ENCODE data around the gene PTPRD.

Gene PTPRD

DNA sequence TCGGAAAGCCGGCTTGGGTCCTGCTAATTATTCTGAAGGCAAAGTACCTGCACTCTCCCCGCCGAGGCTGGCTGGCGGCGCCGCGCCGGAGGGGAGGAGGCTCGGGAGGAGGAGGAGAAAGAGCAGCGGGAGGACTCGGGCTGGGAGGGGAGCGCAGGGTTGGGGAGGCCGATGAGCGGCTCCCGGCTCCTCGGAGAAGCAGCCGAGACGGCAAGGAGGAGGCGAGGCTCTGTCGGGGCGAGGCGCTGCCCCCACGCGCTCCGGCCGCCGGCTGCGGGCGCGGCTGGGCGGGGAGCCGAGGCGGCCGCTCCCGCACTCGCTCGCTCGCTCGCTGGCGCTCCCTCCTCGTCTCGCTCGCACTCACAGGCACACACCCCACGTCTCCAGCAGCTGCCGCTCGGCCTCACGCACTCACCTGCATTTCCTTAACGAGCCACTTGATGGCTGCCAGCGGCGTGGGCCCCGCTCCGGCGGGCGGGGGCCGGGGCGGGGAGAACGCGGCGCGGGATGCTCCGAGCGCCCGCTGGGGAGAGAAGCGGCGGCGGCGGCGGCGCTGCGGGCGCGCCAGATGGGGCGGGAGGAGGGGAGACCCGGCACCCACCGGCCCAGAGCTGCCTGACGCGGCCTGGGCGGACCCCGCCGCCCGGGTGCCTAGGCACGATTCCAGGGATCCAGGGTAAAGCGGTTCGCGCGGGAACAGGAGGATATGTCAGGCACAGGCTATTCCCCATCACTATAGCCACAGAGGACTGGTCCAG lies at the start of gene PTPRD:
Gene PTPRD (minus strand): TSS at position 362 of the 758 bp plus-strand sequence.
- no peak for DNase-seq

DNA sequence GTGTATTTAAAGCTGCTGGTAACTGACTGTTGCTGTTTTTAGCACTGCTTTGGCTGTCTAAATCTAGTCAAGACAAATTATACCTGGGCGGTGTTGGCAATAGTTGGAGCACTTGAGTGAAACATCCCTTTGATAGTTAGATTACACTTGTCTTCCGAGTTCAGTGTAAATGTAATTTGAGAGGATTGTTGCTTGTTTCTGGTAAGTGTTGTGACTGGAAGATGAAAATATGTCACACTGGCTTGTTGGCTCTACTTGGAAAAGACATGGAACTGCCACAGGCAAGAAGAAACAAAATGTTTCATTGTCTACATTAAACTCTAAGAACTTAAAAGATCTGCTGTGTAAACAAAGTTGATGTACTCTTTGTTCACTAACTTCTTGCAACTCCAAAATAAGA lies 49.2 kb upstream of the PTPRD start:
- DNase-seq, result no peak

DNA sequence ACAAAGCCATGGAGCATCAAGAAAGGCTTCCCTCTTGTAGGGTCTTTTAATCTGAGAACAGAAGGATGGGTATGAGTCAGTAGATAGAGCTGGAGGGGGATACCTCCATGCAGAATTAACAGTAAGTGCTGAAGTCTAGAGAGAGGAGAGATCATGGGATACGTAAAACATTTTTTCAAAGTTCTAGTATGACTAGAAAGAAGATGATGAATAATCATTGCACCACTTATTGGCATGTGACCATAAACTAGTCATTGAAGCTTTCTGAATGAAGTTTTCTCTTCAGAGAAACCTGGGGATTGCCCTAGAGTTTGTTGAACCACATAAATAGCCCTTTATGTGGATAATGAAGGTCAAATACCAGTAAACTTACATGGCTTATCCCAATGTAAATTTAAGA lies 48.6 kb upstream of the PTPRD start:
- DNase-seq, result no peak

DNA sequence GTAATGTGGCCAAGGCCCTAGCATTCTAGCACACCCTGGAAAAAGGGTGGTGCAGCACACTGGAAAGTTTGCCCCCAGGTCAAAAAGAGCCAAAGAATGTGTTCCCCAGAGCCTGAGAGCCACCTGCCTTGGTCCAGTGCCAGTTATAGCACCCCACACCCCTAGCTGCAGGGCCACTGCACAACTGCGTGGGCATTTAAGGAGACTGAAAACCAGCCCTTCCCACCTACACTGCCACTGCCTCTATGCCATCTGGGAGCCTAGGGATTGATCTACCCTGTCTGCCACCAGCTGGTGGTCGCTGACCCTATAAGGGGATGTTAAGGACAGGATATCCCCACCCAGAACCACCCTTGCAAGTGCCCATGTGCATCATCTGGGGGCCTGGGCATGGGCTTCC lies 38.2 kb upstream of the PTPRD start:
- DNase-seq, result no peak

DNA sequence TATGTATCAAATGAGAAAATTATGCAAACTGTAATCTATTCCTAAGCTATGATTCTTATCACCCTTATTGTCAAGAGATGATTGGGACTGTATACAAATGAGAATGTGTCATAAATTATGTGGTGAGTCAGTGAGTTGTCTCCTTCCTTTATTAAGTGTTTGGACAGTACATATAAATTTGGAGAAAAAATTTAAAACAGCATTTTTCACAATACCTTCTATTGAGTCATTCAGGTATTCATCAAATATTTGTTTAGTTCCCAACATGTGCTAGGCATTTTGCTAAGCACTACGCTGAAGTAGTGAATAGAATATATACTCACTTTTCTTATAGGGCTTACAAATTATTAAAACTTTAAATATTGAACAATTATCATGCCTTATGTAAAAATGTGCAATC lies 36.3 kb upstream of the PTPRD start:
- no peak for DNase-seq

DNA sequence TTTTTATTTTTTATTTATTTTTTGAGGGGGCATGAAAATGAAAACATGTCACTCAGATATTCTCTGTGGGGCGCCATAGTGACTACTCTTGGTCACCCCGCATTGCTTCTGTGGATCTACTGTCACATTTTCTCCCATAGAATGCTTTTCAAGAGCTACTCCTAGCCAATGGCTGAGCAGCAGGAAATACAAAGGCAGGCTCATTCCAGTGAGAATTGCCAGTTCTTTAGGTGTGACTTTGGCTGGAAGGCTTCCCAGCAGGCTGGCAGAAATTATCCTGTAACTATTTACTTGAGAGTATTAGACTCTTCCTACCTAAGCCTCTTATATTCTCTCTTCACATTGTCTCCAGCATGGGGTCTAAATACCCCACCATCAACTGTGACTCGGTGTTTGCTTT lies 21.0 kb upstream of the PTPRD start:
- no peak for DNase-seq

DNA sequence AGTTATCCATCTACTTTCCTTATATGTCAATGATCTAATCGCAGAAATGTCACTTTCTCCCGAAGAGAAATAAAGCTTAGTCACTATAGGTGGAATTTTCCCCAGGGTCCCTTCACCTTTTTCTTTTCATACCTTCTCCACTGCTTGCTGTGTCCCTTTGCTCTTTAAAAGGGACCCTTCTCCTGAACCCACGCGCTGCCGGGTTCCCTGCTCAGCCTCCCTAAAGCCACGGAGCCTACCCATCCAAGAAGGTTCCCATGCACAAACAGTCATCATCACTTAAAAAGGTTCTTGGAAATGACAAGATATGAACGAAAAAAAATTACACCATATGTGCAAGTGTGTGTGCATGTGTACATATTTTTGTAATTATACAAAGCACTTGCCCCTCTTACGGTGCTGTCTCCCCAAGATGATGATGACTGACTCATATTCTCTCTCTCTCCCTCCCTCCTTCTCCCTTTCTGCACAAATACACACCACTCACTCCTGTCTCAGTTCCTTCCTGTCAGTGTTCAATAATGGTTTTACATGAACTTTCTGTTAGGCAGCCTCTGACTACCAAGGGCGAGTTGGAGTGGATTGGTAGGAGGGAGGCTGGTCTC lies 1.5 kb upstream of the PTPRD start:
- no peak for DNase-seq

DNA sequence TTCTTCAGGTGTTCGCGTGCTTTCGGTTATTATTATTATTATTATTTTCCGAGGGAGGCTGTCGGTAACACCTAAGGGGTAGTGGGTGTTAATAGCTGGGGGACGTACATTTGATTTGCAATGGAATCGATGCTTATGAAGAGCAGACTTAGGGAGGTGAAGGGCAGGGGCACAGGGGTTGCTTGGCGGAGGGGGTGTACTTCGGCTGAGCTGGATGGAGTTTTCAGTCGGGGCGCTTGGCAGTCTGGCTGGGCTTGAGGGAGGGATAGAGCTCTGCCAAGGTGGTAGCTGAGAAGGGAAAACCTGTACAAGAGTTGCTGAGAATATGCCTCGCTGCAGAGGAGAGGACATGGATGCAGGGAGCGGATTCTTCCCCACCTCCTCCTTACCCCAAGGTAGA lies 617 bp upstream of the PTPRD start:
- DNase-seq, result no peak

DNA sequence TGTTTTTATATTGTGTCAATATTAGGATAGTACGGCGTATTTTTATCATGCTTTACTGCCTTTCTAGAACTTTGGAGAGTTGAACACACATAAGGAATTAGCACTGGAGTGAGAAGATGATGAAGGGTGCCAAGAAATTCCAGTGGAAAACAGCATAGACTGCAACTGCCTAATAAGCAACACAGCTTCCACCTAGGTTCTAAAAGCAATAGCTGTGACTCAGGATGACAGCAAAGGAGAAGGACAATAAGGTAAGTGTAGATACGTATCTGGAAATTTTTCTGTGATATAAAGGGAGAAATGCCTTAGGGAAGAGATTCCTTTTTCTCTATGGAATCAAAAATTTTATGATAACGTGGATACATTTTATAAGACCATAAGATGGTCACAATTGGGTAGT lies 7.4 kb downstream of the PTPRD start:
- no peak for DNase-seq

DNA sequence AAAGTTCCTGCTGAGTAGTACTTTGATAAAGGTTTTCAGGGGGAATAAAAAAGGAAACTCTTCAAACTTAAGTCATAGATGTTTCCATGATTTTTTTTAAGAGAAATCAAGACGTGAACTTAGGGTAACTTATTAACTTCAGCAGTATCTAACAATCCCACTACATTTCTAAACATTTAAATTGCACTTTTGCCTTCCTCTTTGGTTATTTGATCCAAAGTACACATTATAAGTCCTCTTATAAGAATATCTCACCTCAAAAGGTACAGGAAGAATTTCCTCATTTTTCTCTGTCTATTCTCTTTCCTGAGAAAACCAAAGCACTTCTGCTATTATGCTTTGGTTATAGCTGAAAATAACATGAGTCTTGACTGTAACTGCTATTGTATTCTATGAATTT lies 7.9 kb downstream of the PTPRD start:
- DNase-seq, result no peak

DNA sequence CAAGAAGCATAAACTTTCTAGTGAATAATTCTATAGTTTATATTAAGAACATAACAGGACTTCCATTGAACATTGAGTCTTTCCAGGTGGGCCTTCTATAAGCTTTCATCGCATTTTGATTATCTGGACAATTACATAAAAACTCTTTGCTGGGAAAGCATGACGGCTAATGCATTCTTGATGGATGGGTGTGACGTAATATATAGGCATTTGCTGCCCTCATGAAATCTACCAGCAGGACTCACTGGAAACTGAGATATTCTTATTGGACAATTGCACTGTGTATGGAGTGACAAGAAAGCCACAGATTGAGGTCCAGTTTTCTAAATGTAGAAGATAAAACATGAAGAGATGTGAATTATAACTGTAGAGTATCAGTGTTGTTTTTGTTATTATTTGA lies 15.0 kb downstream of the PTPRD start:
- no peak for DNase-seq

DNA sequence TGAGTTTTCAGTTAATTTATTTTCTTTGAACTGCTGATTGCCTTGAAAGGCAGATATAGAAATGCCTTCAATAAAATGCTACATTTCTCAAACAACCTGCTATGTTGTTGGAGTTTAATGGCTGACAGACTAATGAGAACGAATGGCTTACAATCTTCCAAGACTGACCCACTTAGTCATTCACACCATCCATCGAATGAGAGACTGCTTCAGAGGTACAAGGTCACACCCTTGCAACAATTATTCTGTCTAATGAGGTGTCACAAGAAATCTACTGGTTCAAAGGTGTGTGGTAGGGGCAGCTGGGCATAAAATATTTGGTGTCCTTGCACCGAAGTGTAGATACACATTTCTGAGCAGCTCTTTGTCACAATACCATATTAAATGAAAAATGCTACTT lies 18.3 kb downstream of the PTPRD start:
- no peak for DNase-seq

DNA sequence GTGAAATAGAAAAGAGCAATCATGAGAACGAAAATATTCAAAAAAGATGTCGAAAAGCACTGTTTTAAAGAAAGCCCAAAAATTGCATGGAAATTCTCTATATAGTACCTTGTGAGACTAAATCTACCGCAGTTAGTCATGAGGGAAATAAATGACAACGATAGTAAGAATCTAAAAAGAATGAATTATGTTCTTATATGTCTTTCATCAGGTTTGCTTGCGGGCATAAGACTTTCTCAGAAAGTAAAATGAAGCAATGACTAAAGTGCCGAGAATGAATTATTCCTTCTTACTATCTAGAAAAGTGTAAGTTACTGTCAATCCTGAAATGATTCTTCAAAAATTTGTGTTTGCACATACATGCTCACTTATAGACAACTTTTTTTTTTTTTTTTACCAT lies 26.4 kb downstream of the PTPRD start:
- no peak for DNase-seq

DNA sequence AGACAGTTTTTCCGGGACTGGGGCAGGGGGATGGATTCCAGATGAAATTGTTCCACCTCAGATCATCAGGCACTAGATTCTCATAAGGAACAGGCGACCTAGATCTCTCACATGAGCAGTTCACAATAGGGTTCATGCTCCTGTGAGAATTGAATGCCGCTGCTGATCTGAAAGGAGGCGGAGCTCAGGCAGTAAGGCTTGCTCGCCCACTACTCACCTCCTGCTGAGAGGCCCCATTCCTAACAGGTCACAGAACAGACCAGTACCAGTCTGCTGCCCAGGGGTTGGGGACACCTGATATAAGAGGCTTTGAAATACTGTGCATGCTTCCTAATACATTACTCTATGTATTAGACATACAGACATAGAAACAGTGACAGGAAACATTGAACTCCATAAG lies 41.1 kb downstream of the PTPRD start:
- DNase-seq, result no peak

DNA sequence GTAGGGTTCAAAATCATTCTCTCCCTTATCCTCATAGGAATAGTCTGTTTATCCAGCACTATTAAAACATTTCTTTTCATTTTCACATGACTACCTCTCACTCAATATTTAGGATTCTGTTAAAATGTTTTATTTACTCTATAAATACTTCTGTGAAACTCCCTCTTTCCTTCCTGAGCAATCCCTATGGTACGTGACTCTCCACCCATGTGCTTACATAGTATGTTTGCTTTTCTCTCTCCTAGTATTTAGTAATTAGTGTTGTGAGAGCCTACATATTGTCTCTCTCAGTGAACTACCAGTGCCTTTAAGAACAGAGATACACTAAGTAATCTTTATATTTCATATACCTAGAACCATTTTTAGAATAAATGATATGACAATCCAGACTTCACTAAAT lies 46.0 kb downstream of the PTPRD start:
- DNase-seq, result no peak

DNA sequence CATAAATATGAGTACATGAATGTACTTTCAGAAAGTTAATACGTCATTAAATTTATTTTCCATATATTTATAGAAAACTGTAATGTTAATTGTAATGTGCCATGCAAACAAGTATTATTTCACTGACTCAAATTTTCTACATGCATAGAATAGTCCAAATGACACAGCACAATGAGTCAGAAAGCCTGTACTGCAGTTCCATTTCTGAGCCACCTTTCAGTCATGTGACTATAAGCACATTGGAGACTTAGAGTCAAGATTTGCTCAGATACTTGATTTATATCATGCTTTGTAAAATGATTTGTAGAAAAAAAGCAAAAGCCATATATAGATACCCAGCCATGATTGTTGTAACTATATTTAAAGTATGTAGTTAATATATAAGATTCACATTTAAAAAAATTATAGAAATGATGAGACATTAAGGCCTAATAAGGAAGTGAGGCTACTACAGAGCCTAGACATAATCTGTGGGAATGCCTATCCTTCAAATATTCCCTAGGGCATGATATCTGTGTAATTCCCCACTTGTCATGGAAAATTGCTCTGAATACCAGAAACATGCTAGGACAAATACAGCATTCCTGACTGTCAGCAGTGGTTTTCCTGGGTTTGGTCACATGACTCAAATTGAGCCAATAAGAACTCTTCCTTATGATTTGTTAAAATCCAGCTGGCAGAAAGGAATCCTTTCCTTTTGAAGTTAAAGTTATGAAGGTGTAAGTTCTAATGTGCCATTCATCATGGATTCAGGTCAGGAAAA lies 50.0 kb downstream of the PTPRD start:
- no peak for DNase-seq

DNA sequence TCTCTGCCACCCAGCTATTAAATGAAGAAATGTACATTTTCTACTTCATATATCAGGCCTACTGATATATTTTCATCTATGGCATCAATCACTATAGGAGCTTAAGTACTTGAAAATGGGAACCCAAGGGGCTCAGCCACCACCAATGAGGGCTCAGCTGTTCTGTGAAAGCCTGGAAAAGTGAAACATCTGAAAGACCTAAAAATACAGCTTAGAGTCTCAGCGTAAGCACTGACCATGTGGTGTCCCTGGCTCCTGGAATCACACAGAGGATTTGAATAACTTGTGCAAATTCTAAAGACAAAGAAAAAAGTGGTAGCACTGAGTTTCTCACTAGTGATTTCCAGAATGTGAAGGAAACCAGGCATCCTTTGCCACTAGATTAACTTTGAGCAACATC lies 64.5 kb downstream of the PTPRD start:
- no peak for DNase-seq

DNA sequence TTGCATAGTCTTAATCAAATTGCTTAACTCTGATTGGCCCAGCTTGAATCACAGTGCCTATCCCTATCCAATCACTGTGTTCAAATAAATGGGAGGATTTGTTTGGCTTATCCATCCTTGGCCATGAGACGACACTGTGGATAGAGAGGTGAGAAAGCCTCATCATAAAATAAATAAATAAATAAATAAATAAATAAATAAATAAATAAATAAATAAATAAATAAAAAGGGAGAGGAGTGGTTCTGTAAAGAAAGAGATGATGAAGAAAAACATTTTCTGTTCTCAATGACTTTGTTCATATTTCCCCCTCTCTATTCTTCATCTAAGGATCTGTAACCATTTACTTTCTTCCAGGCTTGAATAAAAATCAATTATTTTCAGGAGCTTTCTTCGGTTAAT lies 74.7 kb downstream of the PTPRD start:
- no peak for DNase-seq

DNA sequence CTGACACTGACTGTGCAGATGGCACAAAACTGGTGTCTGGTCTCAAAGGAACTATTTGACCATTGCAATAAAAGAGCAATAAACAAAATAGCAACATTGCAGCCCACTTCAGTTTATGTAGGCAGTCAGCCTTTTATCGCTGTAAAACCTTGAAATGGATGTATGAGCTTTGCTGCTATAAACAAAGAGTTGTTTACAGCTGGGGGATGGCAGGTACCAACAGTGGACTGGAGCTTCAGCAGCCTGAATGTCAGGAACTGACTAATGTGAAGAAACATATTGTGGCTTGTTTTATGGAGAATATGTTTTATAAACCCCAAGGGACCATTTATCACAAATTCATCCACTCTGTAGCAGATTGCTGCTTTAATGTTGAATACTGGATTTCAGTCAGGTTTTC lies 78.0 kb downstream of the PTPRD start:
- no peak for DNase-seq

DNA sequence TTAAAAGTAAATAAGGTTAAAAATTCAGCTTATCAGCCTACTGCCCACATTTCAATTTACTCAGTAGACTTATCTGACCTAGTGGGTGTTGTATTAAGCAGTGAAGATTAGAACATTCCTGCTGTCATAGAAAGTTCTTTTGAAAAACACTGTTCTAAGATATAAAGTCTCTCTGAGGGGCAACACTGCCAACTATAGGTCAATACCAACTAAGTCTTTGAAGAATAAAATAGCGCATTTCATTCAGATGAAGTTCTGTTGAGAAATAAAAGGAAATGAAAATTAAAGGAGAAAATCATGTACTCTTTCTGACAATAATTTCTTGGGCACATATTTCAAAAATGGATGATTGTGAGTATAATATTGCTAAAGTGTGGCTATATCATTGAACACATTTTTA lies 86.8 kb downstream of the PTPRD start:
- DNase-seq, result no peak

DNA sequence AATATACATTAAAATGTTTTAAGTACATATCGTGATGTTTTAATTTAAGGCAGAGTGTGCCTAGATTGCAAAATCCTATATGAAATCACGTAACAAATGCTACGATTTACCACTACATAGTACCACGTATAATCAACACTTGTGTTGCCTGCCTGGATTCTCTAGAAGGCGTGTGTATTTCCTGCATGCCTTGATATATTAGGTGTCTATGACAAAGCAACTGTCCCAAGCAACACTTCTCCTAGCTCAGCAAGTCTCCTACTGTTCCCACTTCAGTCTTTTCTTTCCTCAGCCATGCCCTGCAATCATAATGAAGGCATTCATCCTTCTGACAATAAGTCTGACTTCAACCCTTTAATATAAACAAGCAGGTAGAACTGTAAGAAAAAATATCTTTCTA lies 89.6 kb downstream of the PTPRD start:
- DNase-seq, result no peak

DNA sequence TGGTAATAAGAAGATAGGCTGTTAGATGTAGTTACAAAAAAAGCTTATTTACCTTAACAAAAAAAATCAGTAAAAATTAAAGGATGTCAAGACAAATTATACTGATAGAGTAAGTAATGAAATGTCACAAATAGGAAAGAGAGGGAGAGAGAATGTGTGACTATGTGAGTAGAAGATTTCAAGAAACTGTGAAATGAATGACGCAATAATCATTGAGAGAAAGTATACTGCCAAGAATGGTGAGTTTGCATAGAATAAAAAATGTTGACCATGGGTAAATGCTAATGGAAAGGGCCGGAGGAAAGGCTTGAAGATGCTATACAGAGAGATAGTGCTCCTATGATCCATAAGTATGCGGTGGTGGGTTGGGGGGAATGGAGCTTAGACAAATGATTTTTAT lies 100.7 kb downstream of the PTPRD start:
- DNase-seq, result no peak

DNA sequence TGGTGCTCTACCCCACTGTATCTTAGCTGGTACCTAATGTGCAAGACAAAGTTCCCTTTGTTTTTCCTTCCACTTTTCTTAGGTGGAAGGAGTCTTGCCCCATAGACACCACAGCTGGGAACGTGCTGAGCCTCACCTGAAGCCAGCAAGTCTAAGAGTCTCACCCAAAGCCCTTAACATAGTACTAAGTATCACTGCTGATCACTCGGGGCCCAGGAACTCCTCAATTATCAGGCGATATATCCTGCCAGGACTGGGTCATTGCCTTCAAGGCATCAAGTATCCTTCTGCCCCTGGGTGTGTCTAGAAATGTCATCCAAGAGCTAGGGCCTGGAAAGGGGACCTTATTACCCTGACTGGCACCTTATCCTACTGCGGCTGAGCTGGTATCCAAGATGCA lies 123.9 kb downstream of the PTPRD start:
- DNase-seq, result no peak

DNA sequence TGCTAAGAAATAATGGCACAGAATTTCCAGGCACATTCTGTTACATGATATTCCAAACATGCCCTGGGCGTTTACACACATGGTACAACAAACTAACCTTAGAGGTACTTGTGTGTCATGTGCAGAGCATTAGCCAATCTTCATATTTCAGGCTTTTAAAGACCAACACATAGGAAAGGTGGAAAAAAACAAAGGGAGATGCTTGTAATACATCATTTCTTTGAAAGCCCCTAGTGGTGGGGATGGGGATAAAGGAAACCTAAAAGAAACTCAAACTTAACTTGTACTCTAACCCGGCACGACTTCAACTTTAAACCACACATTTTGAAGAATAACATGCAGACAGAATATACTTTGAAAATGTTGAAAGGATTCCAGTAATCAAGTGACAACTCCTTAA lies 133.6 kb downstream of the PTPRD start:
- DNase-seq, result no peak
